GM21529 (cell line): ENCODE data around the gene PRC1.
"Not testable (repeated sequence)": the region's sequence is repeated elsewhere in the genome, so short reads cannot be mapped to it uniquely, and the experiment has no call there.

ENCODE experiments used
- ATAC-seq: cut with Tn5 transposase; IDR thresholded peaks from one replicate; pipeline ENCODE4 v1.9.1; 2021; ENCODE audit not compliant: unreplicated experiment

Gene PRC1

GRCh38 chr15:90994417-90995311 lies at the start of gene PRC1:
Gene PRC1 (minus strand): TSS chr15:90994535. CDS start chr15:90994417, 118 bp downstream.
- peak; percentile 94 for ATAC-seq

GRCh38 chr15:91043202-91043874 lies 49.0 kb upstream of the PRC1 start:
- ATAC-seq, result no peak

- ATAC-seq, result no peak
Observed at GRCh38 chr15:91040856-91041255, 46.5 kb upstream of the PRC1 start.

GRCh38 chr15:91039996-91040395 lies 45.7 kb upstream of the PRC1 start:
- ATAC-seq, result no peak

- ATAC-seq, result peak; percentile 76
Observed at GRCh38 chr15:91032919-91033803, 38.8 kb upstream of the PRC1 start.

- ATAC-seq, result no peak
Observed at GRCh38 chr15:91031796-91032195, 37.5 kb upstream of the PRC1 start.

GRCh38 chr15:91027677-91028076 lies 33.3 kb upstream of the PRC1 start:
- no peak for ATAC-seq

- ATAC-seq, result no peak
Observed at GRCh38 chr15:91023720-91024119, 29.4 kb upstream of the PRC1 start.

- ATAC-seq, result no peak
Observed at GRCh38 chr15:91022832-91023129, 28.4 kb upstream of the PRC1 start.

GRCh38 chr15:91022075-91022831 lies 27.9 kb upstream of the PRC1 start, which contains the start of gene VPS33B:
Gene VPS33B (minus strand): TSS chr15:91022594. CDS start chr15:91022249, 345 bp downstream.
- ATAC-seq, result peak; percentile 74

- ATAC-seq, result peak; percentile 1
Observed at GRCh38 chr15:91021516-91022074, 27.3 kb upstream of the PRC1 start.

- no peak for ATAC-seq
Observed at GRCh38 chr15:91018158-91018557, 23.8 kb upstream of the PRC1 start.

GRCh38 chr15:91017716-91018115 lies 23.4 kb upstream of the PRC1 start:
- no peak for ATAC-seq

GRCh38 chr15:91013701-91014100 lies 19.4 kb upstream of the PRC1 start:
- not testable (repeated sequence) for ATAC-seq

GRCh38 chr15:91007266-91007665 lies 12.9 kb upstream of the PRC1 start:
- no peak for ATAC-seq

- no peak for ATAC-seq
Observed at GRCh38 chr15:91001209-91001608, 6.9 kb upstream of the PRC1 start.

- no peak for ATAC-seq
Observed at GRCh38 chr15:90998737-90999136, 4.4 kb upstream of the PRC1 start.

GRCh38 chr15:90994059-90994416 lies 297 bp downstream of the PRC1 start:
- ATAC-seq, result peak; percentile 13

- ATAC-seq, result no peak
Observed at GRCh38 chr15:90991587-90992285, 2.6 kb downstream of the PRC1 start.

- ATAC-seq, result no peak
Observed at GRCh38 chr15:90990446-90990845, 3.9 kb downstream of the PRC1 start.
